Esophagus muscularis mucosa (tissue), 4 donors: Measurements from ENCODE around the gene BLOC1S5. TPM values are rescaled to one million over a fixed set of nuclear protein-coding genes. Genes with fewer than 3 reads are reported as not detected.
A peak's percentile ranks its signal among the peaks of the same experiment; 100 is the strongest.

ENCODE experiments used
- DNase-seq: peaks from one replicate; pipeline ENCODE4 v3.0.0-alpha.2; 2017; ENCODE audit errors: extremely low spot score
- H3K27ac ChIP-seq, 4 donors: fragments of 200-600 bp; sonication (generic); replicated peaks in 1 of 4; 1 replicate in 3 of 4; 2 replicates in 1 of 4; pipeline ENCODE4 v1.5.1; 2016 to 2019; ENCODE audit warnings: mild to moderate bottlenecking in 1 of 4
- H3K27me3 ChIP-seq, 4 donors: fragments of 200-600 bp; sonication (generic); one replicate each; pipeline versions ENCODE4 v1.5.1 to v1.6.0; 2016 to 2019
- H3K36me3 ChIP-seq, 4 donors: fragments of 200-600 bp; sonication (generic); one replicate each; pipeline ENCODE4 v1.5.1; 2016 to 2019
- H3K4me1 ChIP-seq, 4 donors: fragments of 200-600 bp; sonication (generic); one replicate each; pipeline ENCODE4 v1.5.1; 2016 to 2019
- H3K4me3 ChIP-seq, 4 donors: fragments of 200-600 bp; sonication (generic); 1 replicate in 2 of 4; 2 replicates in 2 of 4; pipeline ENCODE4 v1.5.1; 2016 to 2019; ENCODE audit warnings: mild to moderate bottlenecking in 4 of 4, moderate library complexity in 1 of 4
- H3K9me3 ChIP-seq, 4 donors: fragments of 200-600 bp; sonication (generic); 1 replicate in 3 of 4; 2 replicates in 1 of 4; pipeline ENCODE4 v1.5.1; 2016 to 2019
- CTCF ChIP-seq, 3 experiments: fragments of 200-600 bp in 2 of 3; fragments of 450-650 bp in 1 of 3; sonication (generic) in 2 of 3; IDR thresholded peaks; one replicate each; pipeline ENCODE4 v1.5.1; 2017 to 2019; ENCODE audit warnings: antibody characterized with exemption in 3 of 3, mild to moderate bottlenecking in 2 of 3, moderate library complexity in 1 of 3
- EP300 ChIP-seq: sonication (generic); formaldehyde crosslinking; IDR thresholded peaks from one replicate; pipeline ENCODE4 v1.6.1; 2017; ENCODE audit warnings: antibody characterized with exemption
- POLR2A ChIP-seq: fragments of 450-650 bp; IDR thresholded peaks from one replicate; pipeline ENCODE4 v1.6.1; 2017; ENCODE audit warnings: antibody characterized with exemption, moderate library complexity, mild to moderate bottlenecking, low read depth
- POLR2AphosphoS5 ChIP-seq, 2 donors: sonication (generic); formaldehyde crosslinking; IDR thresholded peaks; one replicate each; pipeline ENCODE4 v1.6.1; 2017; ENCODE audit warnings: antibody characterized with exemption in 2 of 2
- WGBS: methylation state at CpG from one replicate; pipeline ENCODE4 v1.1.5; 2018; 5-methylcytosine and 5-hydroxymethylcytosine counted together
- intact Hi-C: fragments of 100-400 bp; cut with DNase I; formaldehyde crosslinking; loops from one replicate; pipeline ENCODE4 v1.15.1; 2023
- total RNA-seq, 4 donors: library from RNA; depleted of rRNA; stranded (reverse); fragments of >200 nt; gene quantifications; one replicate each; pipeline versions ENCODE4 v1.1.0 to v1.2.1, GENCODE V29; 2016

Gene BLOC1S5
- total RNA-seq, 4 donors from 2014 or later = 10.4 to 15.6 (median 11.2) TPM

DNA sequence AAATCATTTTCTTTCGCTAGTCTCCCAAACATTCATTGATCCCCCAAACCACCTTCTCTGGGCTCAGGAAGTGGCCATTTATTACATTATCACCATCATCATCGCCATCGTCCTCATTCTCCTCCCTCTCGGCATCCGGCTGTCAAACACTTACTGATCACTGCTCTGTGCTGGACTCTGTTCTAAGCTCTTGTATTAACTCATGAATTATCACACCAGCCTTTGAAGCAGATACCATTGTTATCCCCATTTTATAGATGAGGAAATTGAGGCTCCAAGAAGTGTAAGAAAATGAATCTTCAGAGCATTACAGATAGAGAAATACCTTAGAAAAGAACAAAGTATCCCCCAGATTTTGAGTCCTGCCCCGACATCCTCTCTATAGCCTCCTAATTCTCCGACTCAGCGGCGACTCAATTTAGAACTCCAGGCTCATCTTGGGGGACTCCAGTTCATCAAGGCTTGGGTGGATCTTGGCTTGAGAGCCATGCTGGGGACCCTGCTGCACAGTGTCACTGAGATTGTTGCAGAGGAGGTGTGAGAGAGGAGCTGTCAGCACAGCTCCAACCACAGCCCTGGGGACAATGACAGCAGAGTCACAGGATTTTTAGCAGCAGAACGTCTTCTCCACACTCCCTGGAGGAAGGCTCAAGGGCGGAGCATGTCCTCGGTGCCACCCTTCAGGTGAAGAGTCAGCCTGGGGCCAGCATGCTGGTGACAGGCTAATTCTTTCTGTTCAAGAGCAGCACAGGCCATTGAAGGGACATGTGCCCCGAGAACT lies 44.8 kb upstream of the BLOC1S5 start:
- peak; percentile 87 for DNase-seq
- intact Hi-C loops = no loop called here
- TF ChIP-seq CTCF (IDR thresholded peaks at IDR 0.05) (no peak), POLR2A (no peak), EP300 (no peak), POLR2AphosphoS5 (IDR thresholded peaks at IDR 0.05) (no peak)
- Histone ChIP-seq H3K27me3 (peaks cover 0 to 41% (median 0%) of the 10 kb centered on the region in 4 donors), H3K4me1 (no peaks in the 10 kb centered on the region), H3K27ac (no peak overlapping the region), H3K9me3 (no peaks in the 10 kb centered on the region), H3K4me3 (no peak overlapping the region), H3K36me3 (no peaks in the 10 kb centered on the region)
- whole genome bisulfite sequencing = 74% methylated on average over 10 of the region's 13 CpGs

- Histone ChIP-seq H3K36me3 (no peaks in the 10 kb centered on the region), H3K4me3 (no peak overlapping the region), H3K4me1 (no peaks in the 10 kb centered on the region), H3K27me3 (peaks cover 0 to 41% (median 0%) of the 10 kb centered on the region in 4 donors), H3K27ac (no peak overlapping the region), H3K9me3 (no peaks in the 10 kb centered on the region)
- peak; percentile 62 for DNase-seq
- TF ChIP-seq CTCF (IDR thresholded peaks at IDR 0.05) (no peak), EP300 (no peak), POLR2A (no peak), POLR2AphosphoS5 (IDR thresholded peaks at IDR 0.05) (no peak)
- WGBS = 69% methylated on average over 4 of the region's 4 CpGs
- intact Hi-C loops = no loop called here
Observed at GRCh38 chr6:8108031-8108660, 44.0 kb upstream of the BLOC1S5 start.

DNA sequence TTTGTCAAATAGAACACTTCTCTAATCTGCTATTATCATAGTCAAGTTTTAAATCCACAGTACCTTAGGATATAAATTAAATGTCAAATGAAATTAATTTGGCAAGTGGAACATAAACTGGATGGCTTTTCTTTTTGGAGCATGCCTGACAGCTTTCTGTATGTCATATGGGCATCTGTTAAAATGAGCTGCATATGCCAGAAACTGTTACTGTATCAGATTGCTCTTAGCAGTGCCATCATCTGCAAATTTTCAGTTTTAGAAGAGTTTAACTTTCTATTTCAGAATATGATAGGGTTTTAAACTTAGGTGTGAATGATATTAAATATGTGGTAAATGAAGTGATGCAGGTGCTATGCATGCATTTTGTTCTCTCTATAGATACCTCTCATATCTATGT lies 41.6 kb upstream of the BLOC1S5 start:
- Histone ChIP-seq H3K27ac (no peak overlapping the region), H3K4me3 (no peak overlapping the region), H3K9me3 (no peaks in the 10 kb centered on the region), H3K4me1 (peaks cover 7 to 16% (median 14%) of the 10 kb centered on the region in 4 donors), H3K36me3 (no peaks in the 10 kb centered on the region), H3K27me3 (peaks cover 0 to 34% (median 0%) of the 10 kb centered on the region in 4 donors)
- TF ChIP-seq EP300 (no peak), POLR2A (no peak), POLR2AphosphoS5 (IDR thresholded peaks at IDR 0.05) (no peak), CTCF (IDR thresholded peaks at IDR 0.05) (no peak)
- DNase-seq = no peak
- intact Hi-C loops = no loop called here

- Histone ChIP-seq H3K27ac (no peak overlapping the region), H3K36me3 (no peaks in the 10 kb centered on the region), H3K4me1 (peaks cover 7 to 21% (median 15%) of the 10 kb centered on the region in 4 donors), H3K9me3 (no peaks in the 10 kb centered on the region), H3K4me3 (no peak overlapping the region), H3K27me3 (peaks cover 0 to 28% (median 0%) of the 10 kb centered on the region in 4 donors)
- TF ChIP-seq POLR2A = no peak
- TF ChIP-seq EP300 = no peak
- TF ChIP-seq CTCF (IDR thresholded peaks at IDR 0.05) = no peak
- TF ChIP-seq POLR2AphosphoS5 (IDR thresholded peaks at IDR 0.05) = no peak
- intact Hi-C loops = no loop called here
- DNase-seq = no peak
Observed at GRCh38 chr6:8103726-8104125, 39.5 kb upstream of the BLOC1S5 start.
